Thoracic aorta (tissue), 2 donors: ENCODE results near the gene CPVL. TPM values are rescaled to one million over a fixed set of nuclear protein-coding genes. Genes with fewer than 3 reads are reported as not detected.
A peak's percentile ranks its signal among the peaks of the same experiment; 100 is the strongest.

ENCODE experiments used
- ATAC-seq: fragments of 150-250 bp; one replicate; pipeline ENCODE4 v1.8.0; 2017; ENCODE audit warnings: low read depth; ENCODE audit not compliant: insufficient number of reproducible peaks, low FRiP score
- DNase-seq: peaks from one replicate; pipeline ENCODE4 v3.0.0-alpha.2; 2020; ENCODE audit warnings: low spot score
- H3K27ac ChIP-seq, 2 donors: fragments of 200-600 bp; sonication (generic); 1 replicate in 1 of 2; 2 replicates in 1 of 2; pipeline ENCODE4 v1.5.1; 2016; ENCODE audit warnings: mild to moderate bottlenecking in 2 of 2, moderate library complexity in 2 of 2
- H3K27me3 ChIP-seq: fragments of 200-600 bp; sonication (generic); replicated peaks from 2 replicates; pipeline ENCODE4 v1.6.0; 2016; ENCODE audit warnings: mild to moderate bottlenecking; ENCODE audit not compliant: insufficient read depth
- H3K36me3 ChIP-seq: fragments of 200-600 bp; sonication (generic); one replicate; pipeline ENCODE4 v1.5.1; 2016
- H3K4me1 ChIP-seq, 2 donors: fragments of 200-600 bp; sonication (generic); 1 replicate in 1 of 2; 2 replicates in 1 of 2; pipeline versions ENCODE4 v1.5.1 to v1.6.0; 2016; ENCODE audit warnings: low read depth in 2 of 2, mild to moderate bottlenecking in 1 of 2; ENCODE audit not compliant: control insufficient read depth in 1 of 2
- H3K4me3 ChIP-seq: fragments of 200-600 bp; sonication (generic); 2 replicates; pipeline ENCODE4 v1.5.1; 2016; ENCODE audit warnings: mild to moderate bottlenecking
- H3K9me3 ChIP-seq: fragments of 200-600 bp; sonication (generic); 2 replicates; pipeline ENCODE4 v1.5.1; 2016
- total RNA-seq, 2 donors: library from RNA; depleted of rRNA; stranded (reverse); fragments of >200 nt; gene quantifications; one replicate each; pipeline versions ENCODE4 v1.1.0 to v1.2.3, GENCODE V29; 2016
- TF ChIP-seq, protein P1 (sequence below): fragments of 200-600 bp; sonication (generic); IDR thresholded peaks from one replicate; pipeline ENCODE4 v1.5.1; 2019; ENCODE audit warnings: antibody characterized with exemption

Gene CPVL
- total RNA-seq, 2 donors from 2014 or later: 21.0 to 22.9 TPM

DNA sequence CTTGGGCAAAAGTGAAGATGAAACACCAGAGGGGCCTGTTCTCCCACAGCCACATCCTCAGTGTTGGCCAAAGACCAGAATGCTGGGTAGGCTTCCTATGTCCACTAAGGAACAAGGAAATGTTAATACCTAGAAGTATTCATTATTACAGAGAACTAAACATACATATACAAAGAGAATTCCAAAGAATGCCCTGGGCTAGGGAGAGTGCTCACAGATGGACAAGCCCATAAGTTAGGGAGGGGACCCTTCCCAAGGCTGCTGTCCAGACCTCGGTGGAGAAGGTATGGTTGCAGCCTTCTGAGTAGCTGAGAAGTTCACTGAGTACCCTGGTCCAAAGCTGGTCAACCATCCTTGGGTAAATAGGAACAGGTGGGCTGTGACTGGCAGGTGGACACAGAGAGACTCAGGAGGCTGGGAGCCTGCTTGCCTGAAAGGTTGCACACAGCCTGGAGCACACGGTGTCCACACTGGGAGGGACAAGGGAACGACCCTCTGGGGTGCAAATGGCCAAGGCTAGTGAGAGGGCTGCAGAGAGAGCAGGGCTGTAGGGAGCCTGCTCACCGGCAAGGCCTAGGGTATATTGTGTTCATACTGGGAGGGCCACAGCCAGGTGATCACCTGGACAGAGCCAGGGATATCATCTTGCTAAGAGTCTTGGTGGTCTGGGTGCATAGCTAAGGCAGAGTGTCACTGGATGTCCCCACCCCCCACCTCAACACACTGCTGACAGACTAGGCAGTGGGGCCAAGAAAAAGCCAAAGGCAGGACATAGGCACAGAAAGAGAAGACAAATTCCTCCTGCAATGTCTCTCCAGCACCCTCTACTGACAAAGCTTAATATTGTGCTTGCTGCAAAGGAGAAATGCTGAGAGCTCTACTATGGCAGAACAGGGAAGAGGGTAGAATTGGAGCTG lies 40.3 kb downstream of the CPVL start:
- DNase-seq (no peak), ATAC-seq (no peak)
- no peak overlapping the region for H3K27ac ChIP-seq
- no peak overlapping the region for H3K4me3 ChIP-seq
- H3K27me3 ChIP-seq: no peaks in the 10 kb centered on the region
- no peaks in the 10 kb centered on the region for H3K36me3 ChIP-seq
- H3K9me3 ChIP-seq: no peaks in the 10 kb centered on the region
- TF ChIP-seq, protein P1, sequence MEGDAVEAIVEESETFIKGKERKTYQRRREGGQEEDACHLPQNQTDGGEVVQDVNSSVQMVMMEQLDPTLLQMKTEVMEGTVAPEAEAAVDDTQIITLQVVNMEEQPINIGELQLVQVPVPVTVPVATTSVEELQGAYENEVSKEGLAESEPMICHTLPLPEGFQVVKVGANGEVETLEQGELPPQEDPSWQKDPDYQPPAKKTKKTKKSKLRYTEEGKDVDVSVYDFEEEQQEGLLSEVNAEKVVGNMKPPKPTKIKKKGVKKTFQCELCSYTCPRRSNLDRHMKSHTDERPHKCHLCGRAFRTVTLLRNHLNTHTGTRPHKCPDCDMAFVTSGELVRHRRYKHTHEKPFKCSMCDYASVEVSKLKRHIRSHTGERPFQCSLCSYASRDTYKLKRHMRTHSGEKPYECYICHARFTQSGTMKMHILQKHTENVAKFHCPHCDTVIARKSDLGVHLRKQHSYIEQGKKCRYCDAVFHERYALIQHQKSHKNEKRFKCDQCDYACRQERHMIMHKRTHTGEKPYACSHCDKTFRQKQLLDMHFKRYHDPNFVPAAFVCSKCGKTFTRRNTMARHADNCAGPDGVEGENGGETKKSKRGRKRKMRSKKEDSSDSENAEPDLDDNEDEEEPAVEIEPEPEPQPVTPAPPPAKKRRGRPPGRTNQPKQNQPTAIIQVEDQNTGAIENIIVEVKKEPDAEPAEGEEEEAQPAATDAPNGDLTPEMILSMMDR: peak; percentile 64
- H3K4me1 ChIP-seq: no peaks in the 10 kb centered on the region

DNA sequence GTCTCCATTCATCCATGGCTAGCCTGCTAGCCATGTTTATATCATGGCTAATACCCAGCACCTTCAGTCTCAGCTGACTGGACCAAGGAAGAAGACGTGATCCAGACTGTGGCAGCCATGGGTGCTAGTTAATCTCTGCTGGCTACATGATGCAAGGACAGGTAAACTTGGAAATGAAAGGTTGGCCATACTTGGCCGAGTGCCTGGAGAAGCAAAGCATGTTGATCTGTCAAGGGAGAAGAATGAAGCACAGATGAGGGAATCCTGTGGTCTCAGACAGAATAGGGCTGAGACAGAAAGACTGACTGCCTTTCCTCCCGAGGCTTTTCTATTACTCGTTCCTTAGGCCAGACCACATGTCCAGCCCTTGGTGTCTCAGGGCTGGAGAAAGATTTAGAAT lies 41.1 kb downstream of the CPVL start:
- Histone ChIP-seq H3K4me3 (no peak overlapping the region), H3K27me3 (no peaks in the 10 kb centered on the region), H3K4me1 (no peaks in the 10 kb centered on the region), H3K36me3 (no peaks in the 10 kb centered on the region), H3K9me3 (no peaks in the 10 kb centered on the region), H3K27ac (no peak overlapping the region)
- TF ChIP-seq, protein P1: no peak
- DNase-seq: no peak
- no peak for ATAC-seq

DNA sequence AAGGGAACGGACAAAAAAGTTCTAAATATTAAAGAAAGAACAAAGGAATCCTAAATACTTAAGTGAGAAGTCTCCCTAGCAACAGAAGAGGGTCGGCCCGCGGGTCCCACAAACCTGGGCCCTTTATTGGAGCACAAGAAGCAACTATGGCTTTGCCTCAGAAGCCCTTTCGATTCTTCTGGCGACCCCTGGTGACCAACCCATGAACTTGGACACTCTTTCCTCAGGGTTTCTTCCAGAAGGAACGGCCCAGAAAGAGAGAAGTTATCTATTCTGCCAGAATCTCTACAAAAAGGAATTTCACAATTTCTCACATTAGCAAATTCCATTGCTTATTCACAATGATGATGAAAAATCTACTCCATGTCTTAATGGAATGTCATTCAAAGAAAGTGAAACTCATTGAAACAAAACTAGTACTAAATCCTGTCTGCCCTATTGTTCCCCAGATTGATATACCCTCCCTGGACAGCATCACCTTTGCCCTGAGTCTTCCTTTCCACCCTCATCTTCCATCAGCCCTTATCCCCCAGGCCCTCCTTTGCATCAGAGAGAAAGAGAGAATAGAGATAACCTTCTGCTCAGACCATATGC lies 43.7 kb downstream of the CPVL start:
- TF ChIP-seq, protein P1: peak; percentile 49
- no peak for DNase-seq
- Histone ChIP-seq H3K4me3 (no peak overlapping the region), H3K36me3 (no peaks in the 10 kb centered on the region), H3K4me1 (no peaks in the 10 kb centered on the region), H3K27me3 (no peaks in the 10 kb centered on the region), H3K27ac (no peak overlapping the region), H3K9me3 (no peaks in the 10 kb centered on the region)
- ATAC-seq: no peak

DNA sequence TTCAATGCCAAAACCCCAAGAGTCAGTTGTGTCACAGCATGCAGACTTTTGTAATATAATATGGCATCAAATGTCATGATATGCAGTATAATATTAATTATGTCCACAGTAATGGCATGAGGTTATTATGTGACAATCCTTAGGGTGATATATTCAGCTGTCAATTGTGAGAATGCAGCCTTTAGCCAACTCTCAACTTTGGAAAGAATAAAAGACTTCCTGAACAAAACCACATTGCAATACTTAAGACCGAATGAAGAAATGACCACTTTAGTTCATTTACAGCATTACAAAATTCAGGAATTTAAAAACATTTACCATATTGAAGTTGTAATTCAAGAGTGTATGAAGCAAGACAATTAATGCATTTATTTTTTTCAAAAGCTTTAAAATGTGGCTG lies 45.4 kb downstream of the CPVL start:
- ATAC-seq (no peak), DNase-seq (no peak)
- no peaks in the 10 kb centered on the region for H3K4me1 ChIP-seq
- H3K27me3 ChIP-seq: no peaks in the 10 kb centered on the region
- H3K36me3 ChIP-seq: no peaks in the 10 kb centered on the region
- no peaks in the 10 kb centered on the region for H3K9me3 ChIP-seq
- TF ChIP-seq, protein P1: no peak
- no peak overlapping the region for H3K4me3 ChIP-seq
- no peak overlapping the region for H3K27ac ChIP-seq
